Gastrocnemius medialis (tissue), 4 donors: ENCODE data around the gene CARMIL1. TPM values are rescaled to one million over a fixed set of nuclear protein-coding genes. Genes with fewer than 3 reads are reported as not detected.

ENCODE experiments used
- ATAC-seq, 2 donors: fragments of 150-250 bp; one replicate each; pipeline ENCODE4 v1.9.1; 2016
- DNase-seq, 2 donors: peaks; one replicate each; pipeline ENCODE4 v3.0.0-alpha.2; 2019
- H3K27ac ChIP-seq, 4 donors: fragments of 200-600 bp; sonication (generic); 1 replicate in 1 of 4; 2 replicates in 3 of 4; pipeline ENCODE4 v1.5.1; 2016 to 2018; ENCODE audit warnings: mild to moderate bottlenecking in 2 of 4, moderate library complexity in 1 of 4
- H3K27me3 ChIP-seq, 3 donors: fragments of 200-600 bp; sonication (generic) in 2 of 3; 1 replicate in 1 of 3; 2 replicates in 2 of 3; pipeline versions ENCODE4 v1.5.1 to v1.6.0; 2016 to 2019; ENCODE audit warnings: mild to moderate bottlenecking in 1 of 3, moderate library complexity in 1 of 3
- H3K36me3 ChIP-seq, 2 donors: fragments of 200-600 bp; sonication (generic) in 1 of 2; one replicate each; pipeline ENCODE4 v1.5.1; 2017 to 2018
- H3K4me1 ChIP-seq, 2 donors: fragments of 200-600 bp; sonication (generic) in 1 of 2; one replicate each; pipeline ENCODE4 v1.5.1; 2016 to 2017; ENCODE audit warnings: mild to moderate bottlenecking in 2 of 2
- H3K4me3 ChIP-seq, 4 donors: fragments of 200-600 bp; sonication (generic) in 3 of 4; 1 replicate in 1 of 4; 2 replicates in 3 of 4; pipeline ENCODE4 v1.5.1; 2016 to 2019; ENCODE audit warnings: mild to moderate bottlenecking in 2 of 4
- H3K9me3 ChIP-seq, 3 donors: fragments of 200-600 bp; sonication (generic) in 2 of 3; 1 replicate in 1 of 3; 2 replicates in 2 of 3; pipeline ENCODE4 v1.5.1; 2016 to 2019
- CTCF ChIP-seq, 5 experiments: fragments of 450-650 bp in 3 of 5; fragments of 200-600 bp in 2 of 5; sonication (generic) in 2 of 5; IDR thresholded peaks in 4 of 5; conservative IDR thresholded peaks in 1 of 5; 1 replicate in 4 of 5; 2 replicates in 1 of 5; pipeline ENCODE4 v1.5.1; 2016 to 2019; ENCODE audit warnings: antibody characterized with exemption in 5 of 5, mild to moderate bottlenecking in 3 of 5, moderate library complexity in 3 of 5
- POLR2A ChIP-seq, 2 donors: fragments of 450-650 bp; IDR thresholded peaks; one replicate each; pipeline ENCODE4 v1.6.1; 2017; ENCODE audit warnings: antibody characterized with exemption in 2 of 2, mild to moderate bottlenecking in 2 of 2, moderate library complexity in 2 of 2
- in situ Hi-C, 4 donors: fragments of 200-750 bp; cut with MboI; loops; one replicate each; pipeline versions ENCODE4 v1.15.0 to v1.8.0; 2017; ENCODE audit warnings: low sequenced_read_pairs in 4 of 4
- intact Hi-C: fragments of 100-400 bp; cut with DNase I; formaldehyde crosslinking; loops from one replicate; pipeline ENCODE4 v1.15.1; 2023; ENCODE audit warnings: low total_unique reads
- total RNA-seq, 4 donors: library from RNA; depleted of rRNA; stranded (reverse); fragments of >200 nt; gene quantifications; one replicate each; pipeline versions ENCODE4 v1.1.0 to v1.2.3, GENCODE V29; 2016

CARMIL1 gene
- total RNA-seq, 4 donors from 2014 or later, result 0.87 to 2.1 (median 1.7) TPM

GRCh38 chr6:25365154-25365553, 86.0 kb downstream of the CARMIL1 start:
- no peak for TF ChIP-seq POLR2A (IDR thresholded peaks at IDR 0.05)
- no peak for TF ChIP-seq CTCF (IDR thresholded peaks at IDR 0.05 in 4 of 5, conservative IDR thresholded peaks at IDR 0.05 in 1 of 5)
- no peaks in the 10 kb centered on the region for H3K9me3 ChIP-seq
- peaks cover 5% of the 10 kb centered on the region in 2 donors for H3K4me1 ChIP-seq
- no peak overlapping the region for H3K27ac ChIP-seq
- in situ Hi-C loops, result no loop called here
- intact Hi-C loops, result no loop called here
- no peaks in the 10 kb centered on the region for H3K27me3 ChIP-seq
- H3K36me3 ChIP-seq, result no peaks in the 10 kb centered on the region
- DNase-seq, result no peak
- no peak for ATAC-seq
- H3K4me3 ChIP-seq, result no peak overlapping the region

- Histone ChIP-seq H3K4me3 (no peak overlapping the region), H3K27me3 (no peaks in the 10 kb centered on the region), H3K36me3 (no peaks in the 10 kb centered on the region), H3K9me3 (no peaks in the 10 kb centered on the region), H3K4me1 (peaks cover 4 to 5% of the 10 kb centered on the region in 2 donors), H3K27ac (no peak overlapping the region)
- in situ Hi-C loops (no loop called here), intact Hi-C loops (no loop called here)
- DNase-seq, result no peak
- no peak for TF ChIP-seq POLR2A (IDR thresholded peaks at IDR 0.05)
- no peak for ATAC-seq
Observed at GRCh38 chr6:25366903-25367545, 87.8 kb downstream of the CARMIL1 start.

- in situ Hi-C loops, result no loop called here
- no peak overlapping the region for H3K27ac ChIP-seq
- no peak for DNase-seq
Observed at GRCh38 chr6:25369036-25369432, 89.9 kb downstream of the CARMIL1 start.

GRCh38 chr6:25369433-25370177, 90.4 kb downstream of the CARMIL1 start:
- peaks cover 4 to 5% of the 10 kb centered on the region in 2 donors for H3K4me1 ChIP-seq
- no peaks in the 10 kb centered on the region for H3K9me3 ChIP-seq
- in situ Hi-C loops (no loop called here), intact Hi-C loops (no loop called here)
- no peaks in the 10 kb centered on the region for H3K27me3 ChIP-seq
- H3K36me3 ChIP-seq, result no peaks in the 10 kb centered on the region
- DNase-seq, result peak in 1 of 2 donors; percentile 11
- H3K4me3 ChIP-seq, result no peak overlapping the region
- peak in 1 of 2 donors; percentile 39 for ATAC-seq
- TF ChIP-seq CTCF (IDR thresholded peaks at IDR 0.05 in 4 of 5, conservative IDR thresholded peaks at IDR 0.05 in 1 of 5) (no peak), POLR2A (IDR thresholded peaks at IDR 0.05) (no peak)
- H3K27ac ChIP-seq, result peak overlapping the region in 1 of 4 donors; percentile 22

More at GRCh38 chr6:25369036-25369432, 89.9 kb downstream of the CARMIL1 start:
- intact Hi-C loops, result no loop called here
- H3K4me1 ChIP-seq, result peaks cover 4 to 5% of the 10 kb centered on the region in 2 donors
- TF ChIP-seq POLR2A (IDR thresholded peaks at IDR 0.05) (no peak), CTCF (IDR thresholded peaks at IDR 0.05 in 4 of 5, conservative IDR thresholded peaks at IDR 0.05 in 1 of 5) (no peak)
- H3K27me3 ChIP-seq, result no peaks in the 10 kb centered on the region
- H3K9me3 ChIP-seq, result no peaks in the 10 kb centered on the region
- no peaks in the 10 kb centered on the region for H3K36me3 ChIP-seq
- no peak overlapping the region for H3K4me3 ChIP-seq
- peak in 1 of 2 donors; percentile 53 for ATAC-seq
